ENCODE results near the gene CRPPA. TPM values are rescaled to one million over a fixed set of nuclear protein-coding genes. Genes with fewer than 3 reads are reported as not detected.

CRPPA gene
- total RNA-seq, 4 donors from 2014 or later = 0.26 to 1.9 (median 0.85) TPM

GRCh38 chr7:16411391-16411790, 9.9 kb downstream of the CRPPA start:
- TF ChIP-seq CTCF (IDR thresholded peaks at IDR 0.05) (no peak), POLR2A (IDR thresholded peaks at IDR 0.05) (no peak)
- H3K27me3 ChIP-seq = no peaks in the 10 kb centered on the region
- H3K9me3 ChIP-seq = no peaks in the 10 kb centered on the region
- intact Hi-C loops (cut with DNase I) = no loop called here
- WGBS, 2 donors = 75 to 93% methylated on average over 2 of the region's 2 CpGs
- H3K27ac ChIP-seq = no peak overlapping the region
- H3K36me3 ChIP-seq = no peaks in the 10 kb centered on the region
- no peak for DNase-seq
- no peak overlapping the region for H3K4me3 ChIP-seq
- peaks cover 3 to 12% (median 6%) of the 10 kb centered on the region in 3 donors for H3K4me1 ChIP-seq

GRCh38 chr7:16409777-16410176, 11.6 kb downstream of the CRPPA start:
- H3K4me3 ChIP-seq = no peak overlapping the region
- peaks cover 3 to 12% (median 6%) of the 10 kb centered on the region in 3 donors for H3K4me1 ChIP-seq
- no peak for TF ChIP-seq CTCF (IDR thresholded peaks at IDR 0.05)
- no peak for TF ChIP-seq POLR2A (IDR thresholded peaks at IDR 0.05)
- no peak overlapping the region for H3K27ac ChIP-seq
- H3K9me3 ChIP-seq = no peaks in the 10 kb centered on the region
- DNase-seq = no peak
- H3K27me3 ChIP-seq = no peaks in the 10 kb centered on the region
- H3K36me3 ChIP-seq = no peaks in the 10 kb centered on the region
- intact Hi-C loops (cut with DNase I) = no loop called here

- no peaks in the 10 kb centered on the region for H3K27me3 ChIP-seq
- WGBS, 2 donors = 85 to 96% methylated on average over 1 of the region's 1 CpG
- DNase-seq = no peak
- intact Hi-C loops (cut with DNase I) = no loop called here
- H3K36me3 ChIP-seq = no peaks in the 10 kb centered on the region
- no peak overlapping the region for H3K27ac ChIP-seq
- H3K4me3 ChIP-seq = no peak overlapping the region
- TF ChIP-seq POLR2A (IDR thresholded peaks at IDR 0.05) (no peak), CTCF (IDR thresholded peaks at IDR 0.05) (no peak)
- no peaks in the 10 kb centered on the region for H3K4me1 ChIP-seq
- H3K9me3 ChIP-seq = peaks cover 0 to 20% (median 8%) of the 10 kb centered on the region in 3 donors
These were observed 16.7 kb downstream of the CRPPA start for GRCh38 chr7:16404636-16405035.

- 80 to 87% methylated on average over 1 of the region's 1 CpG for WGBS, 2 donors
- Histone ChIP-seq H3K4me3 (no peak overlapping the region), H3K27me3 (no peaks in the 10 kb centered on the region), H3K4me1 (no peaks in the 10 kb centered on the region), H3K9me3 (peaks cover 0 to 20% (median 8%) of the 10 kb centered on the region in 3 donors), H3K27ac (no peak overlapping the region), H3K36me3 (no peaks in the 10 kb centered on the region)
- DNase-seq = no peak
- intact Hi-C loops (cut with DNase I) = no loop called here
- TF ChIP-seq CTCF (IDR thresholded peaks at IDR 0.05) = no peak
- no peak for TF ChIP-seq POLR2A (IDR thresholded peaks at IDR 0.05)
These were observed 17.9 kb downstream of the CRPPA start for GRCh38 chr7:16403475-16403874.

DNA sequence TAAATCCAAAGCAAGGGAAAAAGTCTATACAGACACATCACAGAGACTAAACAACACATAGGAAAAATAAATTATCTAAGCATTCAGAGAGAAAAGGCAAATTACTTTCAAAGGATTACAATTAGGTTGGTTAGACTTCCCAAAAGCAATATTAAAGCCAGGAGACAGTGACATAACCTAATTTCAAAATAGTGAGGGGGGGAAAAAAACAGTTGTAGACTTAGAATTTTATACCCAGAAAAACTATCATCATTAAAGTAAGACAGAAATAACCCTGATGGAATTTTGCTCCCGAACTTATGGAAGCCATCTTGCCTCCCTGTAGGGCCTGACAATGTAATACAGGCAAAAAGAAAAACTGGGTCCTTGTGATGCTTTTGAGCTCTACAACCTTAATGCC, 18.4 kb downstream of the CRPPA start:
- no peak overlapping the region for H3K27ac ChIP-seq
- intact Hi-C loops (cut with DNase I) = no loop called here

More for the DNA sequence above, 18.4 kb downstream of the CRPPA start:
- peaks cover 0 to 20% (median 8%) of the 10 kb centered on the region in 3 donors for H3K9me3 ChIP-seq
- no peaks in the 10 kb centered on the region for H3K36me3 ChIP-seq
- H3K27me3 ChIP-seq = no peaks in the 10 kb centered on the region
- 93 to 95% methylated on average over 1 of the region's 1 CpG for WGBS, 2 donors
- no peak for DNase-seq
- TF ChIP-seq CTCF (IDR thresholded peaks at IDR 0.05) = no peak
- no peak for TF ChIP-seq POLR2A (IDR thresholded peaks at IDR 0.05)
- no peak overlapping the region for H3K4me3 ChIP-seq
- no peaks in the 10 kb centered on the region for H3K4me1 ChIP-seq
